Mesothelial cell of epicardium (in vitro differentiated cells): ENCODE data around the gene RO60. TPM values are rescaled to one million over a fixed set of nuclear protein-coding genes. Genes with fewer than 3 reads are reported as not detected.

ENCODE experiments used
- DNase-seq, 2 experiments: peaks; one replicate each; pipeline ENCODE4 v3.0.0; 2021; ENCODE audit warnings: low spot score in 2 of 2; ENCODE audit not compliant: unreplicated experiment in 2 of 2
- H3K27ac Mint-ChIP-seq: 2 replicates; pipeline ENCODE4 v1.8.0; 2021; ENCODE audit warnings: mixed read lengths
- H3K27me3 Mint-ChIP-seq: 2 replicates; pipeline ENCODE4 v1.8.0; 2021; ENCODE audit warnings: low read depth, mixed read lengths
- H3K36me3 Mint-ChIP-seq: 2 replicates; pipeline ENCODE4 v1.8.0; 2021; ENCODE audit warnings: mixed read lengths
- H3K4me1 Mint-ChIP-seq: 2 replicates; pipeline ENCODE4 v1.8.0; 2021; ENCODE audit warnings: mixed read lengths
- H3K4me3 Mint-ChIP-seq: 2 replicates; pipeline ENCODE4 v1.8.0; 2021; ENCODE audit warnings: mild to moderate bottlenecking, moderate library complexity, mixed read lengths
- H3K9me3 Mint-ChIP-seq: 2 replicates; pipeline ENCODE4 v1.8.0; 2021; ENCODE audit warnings: mixed read lengths
- CTCF ChIP-seq: fragments of 200-600 bp; sonication (generic); IDR thresholded peaks from one replicate; pipeline ENCODE4 v1.5.0; 2021; ENCODE audit warnings: antibody characterized with exemption; ENCODE audit not compliant: unreplicated experiment
- total RNA-seq: library from RNA; stranded (reverse); gene quantifications from 3 replicates; pipeline ENCODE4 v1.2.1, GENCODE V29; 2021

RO60 gene
- total RNA-seq: 103 to 107 TPM (median 104 TPM) in 3 replicates

- H3K9me3 Mint-ChIP-seq: peaks cover 8% of the 10 kb centered on the region
Measured at GRCh38 chr1:193059282-193060114, at the start of gene RO60, which contains the start of gene UCHL5. RO60 (plus strand) TSS chr1:193059612; CDS start chr1:193069055, 9,443 bp downstream. UCHL5 (minus strand) TSS chr1:193059360; CDS start chr1:193059260, 100 bp downstream.

GRCh38 chr1:193011406-193011805, 48.0 kb upstream of the RO60 start:
- Mint-ChIP-seq H3K27me3 (no peaks in the 10 kb centered on the region), H3K4me3 (no peak overlapping the region), H3K27ac (no peak overlapping the region), H3K4me1 (peaks cover 18% of the 10 kb centered on the region), H3K36me3 (peaks cover 2% of the 10 kb centered on the region), H3K9me3 (peaks cover 3% of the 10 kb centered on the region)
- no peak for DNase-seq
- TF ChIP-seq CTCF: no peak

More at GRCh38 chr1:193059282-193060114, at the start of gene RO60, which contains the start of gene UCHL5:
- Mint-ChIP-seq H3K36me3 (peaks cover 13% of the 10 kb centered on the region), H3K4me1 (peaks cover 30% of the 10 kb centered on the region), H3K27ac (peak within 1 kb of the TSS; percentile 99), H3K4me3 (peak within 1 kb of the TSS; percentile 96), H3K27me3 (no peaks in the 10 kb centered on the region)
- TF ChIP-seq CTCF: no peak
- DNase-seq: peak; percentile 83 to 93

GRCh38 chr1:193013005-193013404, 46.4 kb upstream of the RO60 start:
- no peak overlapping the region for H3K4me3 Mint-ChIP-seq
- TF ChIP-seq CTCF: no peak
- H3K27me3 Mint-ChIP-seq: no peaks in the 10 kb centered on the region
- H3K27ac Mint-ChIP-seq: peak overlapping the region; percentile 3
- no peaks in the 10 kb centered on the region for H3K36me3 Mint-ChIP-seq
- DNase-seq: no peak
- H3K4me1 Mint-ChIP-seq: peaks cover 21% of the 10 kb centered on the region
- no peaks in the 10 kb centered on the region for H3K9me3 Mint-ChIP-seq

DNA sequence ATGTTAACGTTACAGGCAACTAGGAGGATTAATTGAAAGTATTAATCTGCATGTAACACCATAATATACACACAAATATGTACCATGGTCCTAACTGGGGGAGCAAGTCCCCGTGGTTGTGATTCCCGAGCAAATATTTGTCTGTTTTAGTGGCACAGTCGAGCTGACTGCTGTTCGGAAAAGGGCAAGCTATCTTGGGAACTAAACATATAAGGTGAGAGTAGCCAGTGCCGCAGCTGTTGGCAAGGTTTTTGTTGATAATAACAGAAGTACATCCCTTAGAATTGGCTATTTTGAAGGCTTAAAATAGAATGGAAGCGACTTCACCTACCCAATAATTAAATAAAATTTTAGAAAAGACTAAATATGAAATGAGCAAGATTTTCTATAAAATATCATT, 45.7 kb upstream of the RO60 start:
- no peak overlapping the region for H3K27ac Mint-ChIP-seq
- no peaks in the 10 kb centered on the region for H3K9me3 Mint-ChIP-seq
- TF ChIP-seq CTCF: no peak
- H3K4me3 Mint-ChIP-seq: no peak overlapping the region
- H3K4me1 Mint-ChIP-seq: peaks cover 21% of the 10 kb centered on the region
- no peak for DNase-seq
- H3K36me3 Mint-ChIP-seq: no peaks in the 10 kb centered on the region
- no peaks in the 10 kb centered on the region for H3K27me3 Mint-ChIP-seq

GRCh38 chr1:193014400-193014799, 45.0 kb upstream of the RO60 start:
- H3K36me3 Mint-ChIP-seq: no peaks in the 10 kb centered on the region
- no peak for DNase-seq

More at GRCh38 chr1:193014400-193014799, 45.0 kb upstream of the RO60 start:
- Mint-ChIP-seq H3K27ac (no peak overlapping the region), H3K27me3 (no peaks in the 10 kb centered on the region), H3K4me3 (no peak overlapping the region), H3K9me3 (no peaks in the 10 kb centered on the region), H3K4me1 (peaks cover 25% of the 10 kb centered on the region)
- TF ChIP-seq CTCF: no peak
